PC-9 (cell line): Measurements from ENCODE around the gene KPNB1. TPM values are rescaled to one million over a fixed set of nuclear protein-coding genes. Genes with fewer than 3 reads are reported as not detected.

ENCODE experiments used
- BruUV-seq: library from RNA; stranded (reverse); fragments of 400-500 nt; replicated peaks from 2 replicates; lab custom pipeline; 2021; lab: Mats Ljungman, UMichigan
- CTCF ChIA-PET: fragments of 300-600 bp; sonication (Branson Sonifier 250); formaldehyde crosslinking; loops from one replicate; lab custom pipeline; 2022; ENCODE audit warnings: antibody characterized with exemption; lab: Charles Lee
- POLR2A ChIA-PET: fragments of 300-600 bp; sonication (Branson Sonifier 250); formaldehyde crosslinking; loops from one replicate; lab custom pipeline; 2022; ENCODE audit warnings: antibody characterized with exemption; ENCODE audit not compliant: unreplicated experiment; lab: Charles Lee
- DNase-seq, 2 experiments: peaks; one replicate each; pipeline versions ENCODE4 v3.0.0 to v3.0.0-alpha.2; 2015 to 2022; ENCODE audit warnings: mixed read lengths in 1 of 2
- H2AFZ ChIP-seq: fragments of 200-600 bp; sonication (generic); 2 replicates; pipeline ENCODE4 v1.8.1; 2017; ENCODE audit warnings: antibody characterized with exemption
- H3F3A ChIP-seq: fragments of 200-600 bp; sonication (generic); 2 replicates; pipeline ENCODE4 v1.8.1; 2017; ENCODE audit warnings: antibody characterized with exemption, mild to moderate bottlenecking, low read depth; ENCODE audit not compliant: insufficient read depth
- H3K27ac ChIP-seq: fragments of 200-600 bp; sonication (generic); 2 replicates; pipeline ENCODE4 v1.6.1; 2016; ENCODE audit warnings: mixed run types
- H3K27me3 ChIP-seq: fragments of 200-600 bp; sonication (generic); 2 replicates; pipeline ENCODE4 v1.6.1; 2016; ENCODE audit warnings: low read depth, mixed run types; ENCODE audit not compliant: insufficient read depth
- H3K36me3 ChIP-seq: fragments of 200-600 bp; sonication (generic); 2 replicates; pipeline ENCODE4 v1.6.1; 2016; ENCODE audit warnings: low read depth, mixed run types
- H3K4me1 ChIP-seq: fragments of 200-600 bp; sonication (generic); replicated peaks from 2 replicates; pipeline ENCODE4 v1.6.1; 2016; ENCODE audit warnings: mixed run types; ENCODE audit not compliant: insufficient read depth
- H3K4me2 ChIP-seq: fragments of 200-600 bp; sonication (generic); 2 replicates; pipeline ENCODE4 v1.6.1; 2017; ENCODE audit warnings: mixed run types
- H3K4me3 ChIP-seq: fragments of 200-600 bp; sonication (generic); 2 replicates; pipeline ENCODE4 v1.6.1; 2016; ENCODE audit warnings: mixed run types
- H3K79me2 ChIP-seq: fragments of 200-600 bp; sonication (generic); 2 replicates; pipeline ENCODE4 v1.6.1; 2017; ENCODE audit warnings: low read depth, mixed run types
- H3K9me2 ChIP-seq: fragments of 200-600 bp; sonication (generic); 2 replicates; pipeline ENCODE4 v1.8.1; 2017; ENCODE audit warnings: mild to moderate bottlenecking; ENCODE audit not compliant: insufficient read depth
- H3K9me3 ChIP-seq: fragments of 200-600 bp; sonication (generic); 2 replicates; pipeline ENCODE4 v1.8.1; 2016; ENCODE audit warnings: low read depth; ENCODE audit not compliant: insufficient read depth
- H4K20me1 ChIP-seq: fragments of 200-600 bp; sonication (generic); 2 replicates; pipeline ENCODE4 v1.8.1; 2017; ENCODE audit not compliant: insufficient read depth
- EZH2 ChIP-seq: fragments of 200-600 bp; sonication (generic); IDR thresholded peaks from 2 replicates; pipeline ENCODE4 v1.8.0; 2017; ENCODE audit warnings: antibody characterized with exemption, low read depth
- intact Hi-C: fragments of 100-400 bp; cut with micrococcal nuclease; formaldehyde crosslinking; loops from one replicate; pipeline ENCODE4 v1.10.0; 2022; ENCODE audit not compliant: unreplicated experiment
- total RNA-seq: library from RNA; stranded (reverse); gene quantifications from 2 replicates; pipeline ENCODE4 v1.2.3, GENCODE V29; 2021
- TF ChIP-seq, protein P1 (sequence below): fragments of 200-600 bp; sonication (generic); conservative IDR thresholded peaks from 2 replicates; pipeline ENCODE4 v1.6.1; 2017; ENCODE audit warnings: mixed run types, antibody characterized with exemption, mild to moderate bottlenecking, moderate library complexity

Gene KPNB1
- total RNA-seq, 1 experiment from 2014 or later = 306 TPM

DNA sequence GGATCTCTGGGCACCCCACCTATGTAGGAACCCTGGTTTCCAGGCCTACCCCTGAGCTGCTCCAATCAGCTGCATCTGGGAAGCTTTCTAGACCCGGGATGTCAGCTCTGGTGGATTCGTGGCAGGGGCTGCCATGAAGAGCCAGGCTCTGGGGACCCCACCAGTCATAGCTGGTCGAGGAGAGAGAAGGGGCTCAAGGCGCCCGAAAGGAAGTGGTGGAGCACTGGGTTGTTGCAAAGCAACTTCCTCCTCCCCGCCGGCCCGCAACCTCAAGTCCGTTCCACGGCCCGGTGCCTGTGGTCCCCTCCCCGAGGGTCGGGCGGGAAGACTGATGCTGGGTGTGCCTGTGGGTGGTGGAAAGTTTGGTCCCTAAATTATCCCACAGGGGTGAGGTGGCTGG lies 54.4 kb downstream of the KPNB1 start:
- intact Hi-C loops = no loop called here
- Histone ChIP-seq H3K9me3 (no peaks in the 10 kb centered on the region), H3K36me3 (no peaks in the 10 kb centered on the region), H3K9me2 (no peaks in the 10 kb centered on the region), H2AFZ (no peak overlapping the region), H3K4me2 (no peak overlapping the region), H3F3A (no peaks in the 10 kb centered on the region), H3K27ac (no peak overlapping the region), H3K27me3 (no peaks in the 10 kb centered on the region), H4K20me1 (no peaks in the 10 kb centered on the region; the same call in 1 of the 2 replicates), H3K79me2 (no peaks in the 10 kb centered on the region), H3K4me1 (no peaks in the 10 kb centered on the region), H3K4me3 (no peak overlapping the region)
- DNase-seq = no peak
- TF ChIP-seq, protein P1, sequence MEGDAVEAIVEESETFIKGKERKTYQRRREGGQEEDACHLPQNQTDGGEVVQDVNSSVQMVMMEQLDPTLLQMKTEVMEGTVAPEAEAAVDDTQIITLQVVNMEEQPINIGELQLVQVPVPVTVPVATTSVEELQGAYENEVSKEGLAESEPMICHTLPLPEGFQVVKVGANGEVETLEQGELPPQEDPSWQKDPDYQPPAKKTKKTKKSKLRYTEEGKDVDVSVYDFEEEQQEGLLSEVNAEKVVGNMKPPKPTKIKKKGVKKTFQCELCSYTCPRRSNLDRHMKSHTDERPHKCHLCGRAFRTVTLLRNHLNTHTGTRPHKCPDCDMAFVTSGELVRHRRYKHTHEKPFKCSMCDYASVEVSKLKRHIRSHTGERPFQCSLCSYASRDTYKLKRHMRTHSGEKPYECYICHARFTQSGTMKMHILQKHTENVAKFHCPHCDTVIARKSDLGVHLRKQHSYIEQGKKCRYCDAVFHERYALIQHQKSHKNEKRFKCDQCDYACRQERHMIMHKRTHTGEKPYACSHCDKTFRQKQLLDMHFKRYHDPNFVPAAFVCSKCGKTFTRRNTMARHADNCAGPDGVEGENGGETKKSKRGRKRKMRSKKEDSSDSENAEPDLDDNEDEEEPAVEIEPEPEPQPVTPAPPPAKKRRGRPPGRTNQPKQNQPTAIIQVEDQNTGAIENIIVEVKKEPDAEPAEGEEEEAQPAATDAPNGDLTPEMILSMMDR = no peak
- no peak for TF ChIP-seq EZH2
- ChIA-PET POLR2A (no interaction called here), CTCF (interaction anchor here (0.5 kb wide), 1 partner anchor 208 kb away, joined by 3 read pairs; no protein-coding TSS in a partner anchor)
- BruUV-seq = no TSS peak

DNA sequence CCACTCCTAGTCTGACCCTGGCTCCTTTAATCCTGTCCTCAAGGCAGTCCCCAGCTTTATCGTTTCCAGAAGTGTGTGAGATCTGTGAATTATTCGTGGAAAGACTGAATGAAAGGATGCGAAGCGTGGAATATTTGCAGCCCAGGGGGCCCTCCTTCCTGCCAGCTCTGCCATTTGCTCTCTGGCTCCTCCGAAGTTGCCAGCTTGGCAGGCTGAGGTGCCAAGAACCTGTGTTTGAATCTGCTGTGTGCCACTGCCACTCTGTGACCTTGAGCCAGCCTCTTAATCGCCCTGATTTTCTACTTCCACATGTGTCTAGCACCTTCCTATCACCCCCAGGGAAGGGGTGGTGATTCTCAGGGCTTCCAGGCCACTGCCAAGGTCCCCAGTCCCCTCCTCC lies 55.0 kb downstream of the KPNB1 start:
- H2AFZ ChIP-seq = no peak overlapping the region
- no peak overlapping the region for H3K4me2 ChIP-seq
- H4K20me1 ChIP-seq = no peaks in the 10 kb centered on the region; the same call in 1 of the 2 replicates
- no peak for DNase-seq
- H3K4me1 ChIP-seq = no peaks in the 10 kb centered on the region
- no peaks in the 10 kb centered on the region for H3K9me2 ChIP-seq
- no TSS peak for BruUV-seq
- TF ChIP-seq, protein P1 = no peak
- no peak for TF ChIP-seq EZH2
- H3K36me3 ChIP-seq = no peaks in the 10 kb centered on the region
- no peaks in the 10 kb centered on the region for H3K27me3 ChIP-seq
- no peaks in the 10 kb centered on the region for H3F3A ChIP-seq
- intact Hi-C loops = no loop called here
- CTCF ChIA-PET = no interaction called here
- no peak overlapping the region for H3K27ac ChIP-seq
- H3K9me3 ChIP-seq = no peaks in the 10 kb centered on the region
- H3K4me3 ChIP-seq = no peak overlapping the region
- H3K79me2 ChIP-seq = no peaks in the 10 kb centered on the region
- POLR2A ChIA-PET = no interaction called here

DNA sequence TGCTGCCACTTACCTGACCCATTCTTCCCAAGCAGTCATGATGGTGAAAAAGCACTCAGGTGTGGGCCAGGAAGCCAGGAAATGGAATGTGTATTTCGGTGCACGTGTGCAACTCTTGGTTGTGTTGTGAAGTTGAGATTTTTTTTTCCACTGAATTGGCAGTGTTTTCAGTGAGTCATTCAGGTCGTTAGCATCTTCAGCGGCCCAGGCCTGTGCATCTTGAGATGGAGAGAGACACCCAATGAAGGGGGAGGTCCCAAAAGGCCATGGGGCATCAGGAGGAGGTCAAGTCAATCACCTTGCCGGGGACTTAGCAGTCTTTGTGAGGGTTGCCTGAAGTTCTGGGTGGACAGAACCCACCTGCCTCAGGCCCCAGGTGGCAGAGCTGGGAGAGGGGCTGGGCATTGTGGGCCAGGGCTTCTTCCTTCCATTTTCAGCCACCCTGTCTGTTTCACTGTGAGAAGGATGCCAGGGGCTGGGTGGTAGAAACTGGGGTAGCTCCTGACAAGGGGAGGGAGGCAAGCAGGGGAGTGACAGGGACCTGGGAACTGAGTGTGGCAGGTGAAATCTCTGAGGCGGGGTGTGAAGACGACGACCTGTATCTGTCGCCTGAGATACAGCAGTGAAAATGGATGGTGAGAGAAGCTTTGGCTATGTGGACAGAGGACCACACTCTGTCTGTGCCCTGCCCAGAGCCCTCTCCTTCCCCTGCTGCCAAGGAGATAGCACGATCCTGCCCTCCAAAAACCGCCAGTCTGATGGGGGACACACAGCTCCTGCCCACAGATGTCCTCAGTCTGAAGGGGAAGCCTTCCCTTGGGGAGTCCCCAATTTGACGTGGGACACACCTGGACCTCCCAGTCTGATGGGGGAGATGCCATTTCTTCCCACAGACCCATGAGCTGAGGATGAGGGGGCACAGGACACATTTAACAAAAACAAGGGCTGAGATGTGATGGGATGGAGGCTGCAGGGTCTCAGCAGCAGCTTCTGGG lies 56.1 kb downstream of the KPNB1 start:
- Histone ChIP-seq H3K4me2 (no peak overlapping the region), H3K27me3 (no peaks in the 10 kb centered on the region), H2AFZ (no peak overlapping the region), H3K27ac (no peak overlapping the region), H3K4me3 (no peak overlapping the region), H4K20me1 (no peaks in the 10 kb centered on the region; the same call in 1 of the 2 replicates), H3K4me1 (no peaks in the 10 kb centered on the region), H3K9me3 (no peaks in the 10 kb centered on the region), H3K9me2 (no peaks in the 10 kb centered on the region), H3K36me3 (no peaks in the 10 kb centered on the region), H3K79me2 (no peaks in the 10 kb centered on the region), H3F3A (no peaks in the 10 kb centered on the region)
- no peak for DNase-seq
- no TSS peak for BruUV-seq
- POLR2A ChIA-PET = no interaction called here
- intact Hi-C loops = no loop called here
- no peak for TF ChIP-seq EZH2
- TF ChIP-seq, protein P1 = no peak
- CTCF ChIA-PET = no interaction called here
